GM21576 (cell line): ENCODE data around the gene ARL2.
A peak's percentile ranks its signal among the peaks of the same experiment; 100 is the strongest.
"Not testable (repeated sequence)": the region's sequence is repeated elsewhere in the genome, so short reads cannot be mapped to it uniquely, and the experiment has no call there.

Source experiments
- ATAC-seq: cut with Tn5 transposase; IDR thresholded peaks from one replicate; pipeline ENCODE4 v1.9.1; 2021; ENCODE audit warnings: mild to moderate bottlenecking, moderate library complexity; ENCODE audit not compliant: unreplicated experiment

The ARL2 gene

GRCh38 chr11:65003968-65004367 is 10.0 kb upstream of the ARL2 start:
- ATAC-seq: not testable (repeated sequence)

- no peak for ATAC-seq
Observed at GRCh38 chr11:65008016-65008415, 5.9 kb upstream of the ARL2 start.

GRCh38 chr11:65008873-65009272 is 5.1 kb upstream of the ARL2 start:
- no peak for ATAC-seq

GRCh38 chr11:65013130-65013887 is 651 bp upstream of the ARL2 start:
- ATAC-seq: peak; percentile 57

- no peak for ATAC-seq
Observed at GRCh38 chr11:65014726-65015227, 817 bp downstream of the ARL2 start.

- ATAC-seq: no peak
Observed at GRCh38 chr11:65016705-65017104, 2.7 kb downstream of the ARL2 start.

- no peak for ATAC-seq
Observed at GRCh38 chr11:65017937-65018336, 4.0 kb downstream of the ARL2 start.

- ATAC-seq: no peak
Observed at GRCh38 chr11:65019824-65020223, 5.9 kb downstream of the ARL2 start.

GRCh38 chr11:65021003-65021402 is 7.0 kb downstream of the ARL2 start:
- ATAC-seq: no peak

- ATAC-seq: no peak
Observed at GRCh38 chr11:65021509-65021908, 7.5 kb downstream of the ARL2 start.

- not testable (repeated sequence) for ATAC-seq
Observed at GRCh38 chr11:65023502-65023901, 9.5 kb downstream of the ARL2 start.

- no peak for ATAC-seq
Observed at GRCh38 chr11:65026810-65027209, 12.8 kb downstream of the ARL2 start.

GRCh38 chr11:65027213-65028067 is 13.5 kb downstream of the ARL2 start, which contains the start of gene SNX15:
Gene SNX15, plus strand, starts transcription at chr11:65027439. Its CDS starts 99 bp downstream, at chr11:65027538.
- ATAC-seq: peak; percentile 80

- no peak for ATAC-seq
Observed at GRCh38 chr11:65032216-65032615, 18.3 kb downstream of the ARL2 start.

GRCh38 chr11:65034423-65034822 is 20.5 kb downstream of the ARL2 start:
- no peak for ATAC-seq

- ATAC-seq: no peak
Observed at GRCh38 chr11:65035579-65035978, 21.6 kb downstream of the ARL2 start.

GRCh38 chr11:65036931-65037330 is 23.0 kb downstream of the ARL2 start:
- ATAC-seq: no peak

- no peak for ATAC-seq
Observed at GRCh38 chr11:65040520-65040846, 26.5 kb downstream of the ARL2 start.

- peak; percentile 74 for ATAC-seq
Observed at GRCh38 chr11:65040847-65041622, 27.1 kb downstream of the ARL2 start, which contains the start of gene SAC3D1. Gene SAC3D1, plus strand, starts transcription at chr11:65041210. Its CDS starts 83 bp downstream, at chr11:65041293.

GRCh38 chr11:65042891-65043290 is 28.9 kb downstream of the ARL2 start:
- ATAC-seq: no peak
